H1 (cell line): Measurements from ENCODE around the gene KIF26B.

Experiments used
- CTCF ChIP-seq, 3 experiments: IDR thresholded peaks; 1 replicate in 2 of 3; 2 replicates in 1 of 3; pipeline versions ENCODE4 v1.5.1 to v1.6.1; 2011; ENCODE audit warnings: low read length in 3 of 3, mild to moderate bottlenecking in 3 of 3, inconsistent platforms in 2 of 3, low read depth in 1 of 3, moderate library complexity in 1 of 3; ENCODE audit not compliant: insufficient read depth in 1 of 3; ENCODE audit errors: control extremely low read depth in 1 of 3
- POU5F1 ChIP-seq: IDR thresholded peaks from 2 replicates; pipeline ENCODE4 v1.6.1; 2011; ENCODE audit warnings: low read depth, mild to moderate bottlenecking, low read length, moderate library complexity

GRCh38 chr1:245715970-245716369 is 561.2 kb downstream of the KIF26B start:
- TF ChIP-seq POU5F1 = no peak
- no peak for TF ChIP-seq CTCF (IDR thresholded peaks at IDR 0.05; ENCODE audit: control extremely low read depth in 1 of 3, insufficient read depth in 1 of 3, low read depth in 1 of 3, low read length in 3 of 3)
